SK-MEL-5 (cell line): Measurements from ENCODE around the gene NLGN4X. TPM values are rescaled to one million over a fixed set of nuclear protein-coding genes. Genes with fewer than 3 reads are reported as not detected.
"Not testable (repeated sequence)": the region's sequence is repeated elsewhere in the genome, so short reads cannot be mapped to it uniquely, and the experiment has no call there.

ENCODE experiments used
- DNase-seq: peaks from one replicate; pipeline ENCODE4 v3.0.0-alpha.2; 2016; ENCODE audit warnings: low read depth, low spot score
- in situ Hi-C: cut with HindIII; loops from 2 replicates; pipeline ENCODE4 v1.10.0; 2016; ENCODE audit warnings: low sequenced_read_pairs, high pct_unique_total_duplicates, low pct_unique_long_range_greater_than_20kb
- total RNA-seq: library from RNA; depleted of rRNA; stranded (reverse); fragments of >200 nt; shearing (Covaris generic); gene quantifications from 2 replicates; pipeline ENCODE4 v1.2.3, GENCODE V29; 2014

The NLGN4X gene
- total RNA-seq, 1 experiment from 2014 or later: 0.87 TPM

DNA sequence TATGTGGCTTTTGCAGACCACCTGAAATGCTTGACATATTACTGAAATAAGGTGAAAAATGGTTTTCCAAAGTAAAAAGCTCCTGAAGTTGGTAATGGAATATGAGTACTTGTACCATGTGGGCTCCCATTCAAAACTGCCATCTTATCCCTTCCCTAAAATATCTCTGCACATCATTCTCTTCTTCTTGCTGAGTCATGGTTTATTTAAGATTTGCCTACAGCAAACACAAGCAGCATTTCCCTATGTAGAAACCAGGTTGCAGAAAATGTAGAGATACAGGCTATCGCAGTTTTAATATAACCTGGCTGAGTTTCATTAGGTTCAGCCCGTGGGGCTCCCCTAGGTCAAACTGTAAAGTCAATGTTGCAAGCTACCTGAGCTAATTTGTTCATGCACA lies 270.1 kb downstream of the NLGN4X start:
- in situ Hi-C loops: no loop called here
- no peak for DNase-seq

DNA sequence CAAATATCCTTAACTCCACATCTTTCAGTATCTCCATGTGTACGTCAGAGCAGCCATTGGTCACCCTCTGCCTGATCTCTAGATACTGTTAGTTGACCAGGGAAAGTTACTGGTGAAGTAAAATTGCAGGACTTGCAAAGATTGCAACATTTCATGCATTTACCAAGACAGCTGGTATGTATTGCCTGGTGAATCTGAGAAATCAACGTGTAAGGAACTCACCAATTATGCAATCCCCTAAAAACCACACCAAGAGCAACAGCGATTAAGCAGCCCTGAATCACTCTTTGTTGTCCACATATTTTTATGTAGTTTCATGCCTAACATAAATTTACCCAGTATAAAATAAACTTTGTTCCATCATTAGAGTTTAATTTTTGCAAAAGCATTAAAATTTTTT lies 271.2 kb downstream of the NLGN4X start:
- in situ Hi-C loops: no loop called here
- no peak for DNase-seq

DNA sequence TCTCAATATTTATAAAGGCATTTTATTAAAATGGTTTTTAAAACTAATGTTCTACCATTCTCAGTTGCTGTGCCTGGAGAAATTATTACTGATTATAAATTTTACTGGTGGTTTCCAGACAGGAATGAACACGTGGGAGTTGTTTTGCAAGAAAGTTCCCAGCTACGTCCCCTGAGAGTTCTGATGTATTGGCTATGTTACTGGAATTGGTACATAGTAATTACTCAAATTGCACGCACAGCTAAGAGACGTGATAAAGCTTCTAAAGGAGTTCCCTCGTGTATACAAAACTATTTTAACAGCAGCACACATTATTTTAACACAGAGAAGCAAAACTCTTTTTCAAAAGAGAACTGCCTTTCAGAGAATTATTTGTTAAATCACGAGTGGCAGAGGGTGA lies 292.2 kb downstream of the NLGN4X start:
- no peak for DNase-seq
- in situ Hi-C loops: no loop called here

DNA sequence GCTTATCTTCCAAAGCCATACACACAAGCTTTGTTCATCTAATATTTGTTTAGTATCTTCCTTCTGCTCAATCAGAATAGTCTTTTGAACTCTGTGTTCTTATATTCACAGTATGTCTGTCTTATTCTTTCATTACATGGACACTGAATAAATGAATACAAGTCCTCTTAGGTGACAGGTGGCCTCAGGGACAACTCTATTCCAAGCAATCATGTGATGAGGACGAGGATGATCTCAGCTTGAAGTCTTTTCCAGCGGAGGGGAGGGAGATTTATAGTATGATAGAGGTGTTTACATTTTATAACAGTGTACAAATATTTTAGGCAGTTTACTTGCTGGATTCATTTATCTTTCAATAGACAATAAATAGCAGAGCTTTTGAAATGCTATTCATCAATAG lies 300.4 kb downstream of the NLGN4X start:
- no peak for DNase-seq
- in situ Hi-C loops: no loop called here

DNA sequence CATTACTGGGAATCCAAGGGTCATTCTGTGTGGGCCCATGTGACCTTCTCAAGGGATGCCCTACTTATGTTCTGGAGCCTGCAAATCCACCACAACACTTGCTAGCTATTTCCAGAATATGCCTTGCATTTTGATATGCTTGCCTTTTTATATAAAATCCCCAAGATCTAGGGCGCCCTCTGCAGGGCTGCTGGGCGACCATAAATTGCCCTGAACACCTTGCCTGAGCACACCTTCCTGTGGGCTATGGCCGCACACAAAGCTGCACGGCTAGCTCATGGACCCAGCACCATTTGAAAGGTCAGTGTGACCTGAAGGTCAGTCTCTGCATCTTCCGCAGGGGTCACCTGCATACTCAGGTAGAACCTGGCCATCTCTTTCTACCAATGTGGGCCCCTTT lies 311.7 kb downstream of the NLGN4X start:
- DNase-seq: peak; percentile 25
- in situ Hi-C loops: no loop called here

DNA sequence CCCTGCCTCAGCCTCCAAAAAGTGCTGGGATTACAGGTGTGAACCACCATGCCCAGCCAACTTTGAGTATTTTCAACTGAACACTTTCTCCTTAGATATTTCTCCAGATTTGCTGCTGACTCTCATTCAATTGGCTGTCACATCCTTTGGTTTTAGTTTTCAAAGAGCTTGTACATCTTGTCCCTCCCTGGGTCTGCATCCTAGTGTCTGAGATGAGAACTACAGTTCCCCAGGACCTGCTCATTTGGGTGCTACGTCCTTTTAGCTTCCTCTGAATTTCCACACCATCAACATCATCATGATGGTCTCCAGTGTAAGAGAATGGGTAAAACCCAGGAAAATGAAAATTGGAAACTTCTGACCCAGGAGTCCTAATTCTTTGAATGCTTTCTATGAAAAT lies 312.9 kb downstream of the NLGN4X start:
- in situ Hi-C loops: no loop called here
- DNase-seq: peak; percentile 6

DNA sequence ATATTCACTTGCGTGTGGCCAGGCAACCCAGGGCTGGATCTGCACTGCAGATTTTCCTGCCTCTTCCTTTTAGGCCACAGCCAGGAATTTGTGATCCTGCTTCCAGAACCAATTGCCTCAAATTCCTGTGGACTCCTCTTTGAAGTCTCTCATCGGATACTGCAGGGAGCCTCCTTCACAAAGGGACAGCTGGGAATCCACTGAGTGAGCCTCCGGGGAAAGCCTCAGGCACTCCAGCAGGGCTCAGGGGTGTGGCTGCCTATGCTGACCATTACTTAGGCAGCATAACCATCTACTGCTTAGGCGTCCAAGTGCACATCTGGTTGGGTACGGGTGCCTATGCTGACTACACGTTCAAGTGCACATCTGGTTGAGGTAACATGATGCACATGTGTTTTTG lies 321.5 kb downstream of the NLGN4X start:
- in situ Hi-C loops: no loop called here
- DNase-seq: no peak

DNA sequence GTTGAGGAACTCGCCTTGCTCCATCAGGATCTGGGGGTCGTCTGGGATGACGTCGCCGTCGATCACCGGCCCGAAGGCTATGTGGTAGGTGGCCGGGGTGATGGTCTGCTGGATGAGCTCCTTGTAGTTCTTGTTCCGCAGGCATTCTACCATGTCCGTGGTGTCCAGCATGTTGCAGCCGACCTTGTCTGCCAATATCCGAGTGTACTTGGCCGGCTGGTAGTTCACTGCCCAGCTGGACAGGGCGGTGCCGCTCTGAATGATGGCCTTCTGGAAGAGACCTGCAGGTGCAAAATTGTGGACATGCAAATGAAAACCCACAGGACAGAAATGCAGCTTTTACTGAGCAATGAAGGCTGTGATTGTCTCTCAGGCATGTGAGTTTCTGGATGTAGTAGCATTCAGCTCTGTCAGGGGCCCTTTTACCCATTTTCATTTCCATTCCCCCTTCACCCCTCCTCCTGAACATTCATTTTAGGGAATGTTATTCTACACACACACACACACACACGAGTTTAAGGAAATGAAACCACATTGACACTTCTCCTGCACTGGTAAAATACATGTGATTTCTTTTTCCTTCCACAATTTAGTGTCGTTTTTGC lies 325.0 kb downstream of the NLGN4X start:
- DNase-seq, in situ Hi-C loops: not testable (repeated sequence)

DNA sequence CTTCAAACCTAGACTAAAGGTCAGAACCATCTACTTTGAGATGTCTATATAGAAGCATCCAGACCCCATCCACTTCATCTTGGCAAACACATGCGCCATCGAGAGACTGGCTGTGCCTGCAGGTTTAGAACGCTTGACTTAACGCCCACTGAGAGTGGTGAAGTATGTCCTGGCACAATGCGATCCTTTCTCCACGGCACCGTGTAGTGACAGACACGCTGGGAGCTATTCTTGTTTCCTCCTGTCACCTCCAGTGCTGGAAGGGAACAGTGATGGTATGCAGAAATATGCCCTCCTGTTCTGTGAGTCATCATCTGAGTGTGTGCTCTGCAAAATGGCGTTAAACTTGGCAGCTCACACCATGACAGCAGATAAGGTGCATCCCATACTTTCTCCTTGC lies 330.2 kb downstream of the NLGN4X start:
- in situ Hi-C loops: no loop called here
- DNase-seq: no peak

DNA sequence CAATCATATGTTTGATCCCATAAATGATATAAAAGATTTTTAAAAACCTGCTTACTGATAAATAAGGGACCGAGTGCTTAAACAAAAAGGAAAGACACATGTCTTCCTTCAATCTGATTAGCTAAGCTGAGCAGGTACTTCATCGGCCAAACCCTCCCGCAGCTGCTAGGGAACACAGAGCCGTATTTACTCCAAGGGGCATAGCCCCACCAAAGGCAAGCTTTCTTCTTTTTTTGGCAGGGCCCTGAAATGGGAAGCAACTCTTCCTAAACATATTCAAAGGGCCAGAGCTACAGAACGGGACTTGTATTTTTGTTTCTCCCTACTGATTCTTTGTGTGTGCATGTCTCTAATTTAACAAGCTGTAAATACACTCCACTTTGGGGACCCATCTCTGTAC lies 337.3 kb downstream of the NLGN4X start:
- no peak for DNase-seq
- in situ Hi-C loops: no loop called here

DNA sequence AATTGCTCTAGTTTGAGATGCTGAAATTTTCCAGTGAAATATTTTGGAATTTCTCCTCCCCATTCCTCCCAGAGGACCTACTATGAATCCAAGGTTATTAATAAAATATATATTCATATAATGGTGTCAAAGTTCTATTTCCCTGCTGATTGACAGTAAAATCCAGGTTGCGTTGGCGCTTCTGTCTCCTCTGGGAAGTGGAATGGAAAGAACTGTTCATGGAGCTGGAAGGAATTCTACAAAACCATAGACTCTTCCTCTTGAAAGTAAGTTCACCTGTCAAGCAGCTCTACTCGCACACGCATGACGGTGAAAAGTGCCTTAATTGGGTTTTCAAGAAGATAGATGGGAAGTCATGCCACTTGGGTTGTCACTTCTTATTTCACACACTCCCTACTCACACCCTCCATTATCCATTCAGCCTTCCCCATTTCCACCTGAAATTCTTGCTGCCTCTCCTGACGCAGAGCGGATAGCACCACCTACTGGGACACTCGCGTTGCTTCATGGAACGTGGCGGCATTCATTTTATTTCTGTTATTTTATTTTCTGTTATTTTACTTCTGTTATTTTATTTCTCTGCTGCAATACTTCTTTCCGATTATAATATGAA lies 351.6 kb downstream of the NLGN4X start:
- in situ Hi-C loops: no loop called here
- peak; percentile 43 for DNase-seq

DNA sequence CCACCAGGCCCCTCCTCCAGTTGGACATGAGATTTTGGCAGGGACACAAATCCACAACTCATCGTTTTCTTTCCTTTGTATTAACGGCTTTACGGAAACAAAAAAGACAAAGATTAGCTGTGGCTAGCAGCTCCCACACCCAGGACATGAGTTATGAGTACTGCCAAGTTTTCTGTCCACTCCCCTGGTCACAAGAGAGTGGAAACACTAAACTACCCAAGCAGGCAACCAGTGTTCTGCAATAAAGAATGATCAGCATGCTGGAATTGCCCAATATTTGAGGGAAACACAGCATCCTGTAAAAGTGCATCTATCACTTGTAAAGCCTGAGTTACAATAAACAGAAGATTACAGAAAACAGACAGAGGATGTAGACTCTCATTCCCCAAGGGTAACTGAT lies 358.4 kb downstream of the NLGN4X start:
- DNase-seq: no peak
- in situ Hi-C loops: no loop called here

DNA sequence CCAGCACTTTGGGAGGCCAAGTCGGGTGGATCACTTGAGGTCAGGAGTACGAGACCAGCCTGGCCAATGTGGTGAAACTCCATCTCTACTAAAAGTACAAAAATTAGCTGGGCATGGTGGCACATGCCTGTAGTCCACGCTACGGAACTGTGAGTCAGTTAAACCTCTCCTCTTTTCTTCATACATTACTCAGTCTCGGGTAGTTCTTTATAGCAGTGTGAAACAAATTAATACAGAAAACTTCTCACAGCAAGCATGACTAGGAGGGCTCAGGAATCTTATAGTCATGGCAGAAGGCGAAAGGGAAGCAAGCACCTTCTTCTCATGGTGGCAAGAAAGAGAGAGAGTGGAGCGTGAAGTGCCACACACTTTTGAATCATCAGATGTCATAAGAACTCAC lies 358.9 kb downstream of the NLGN4X start:
- in situ Hi-C loops: no loop called here
- no peak for DNase-seq

DNA sequence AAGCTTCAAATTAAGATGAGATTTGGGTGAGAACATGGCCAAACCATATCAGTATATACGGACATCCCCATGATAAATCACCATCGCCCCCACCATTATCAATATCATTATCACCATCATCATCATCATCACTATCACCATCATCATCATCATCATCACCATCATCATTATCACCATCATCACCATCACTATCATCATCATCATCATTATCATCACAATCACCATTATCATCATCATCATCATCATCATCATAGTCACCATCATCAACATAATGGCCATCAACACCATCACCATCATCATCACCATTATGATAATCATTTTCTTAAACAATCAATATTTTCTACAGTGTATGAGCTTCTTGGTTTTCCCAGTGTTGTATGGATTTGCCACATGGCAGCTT lies 360.9 kb downstream of the NLGN4X start:
- in situ Hi-C loops: no loop called here
- no peak for DNase-seq

DNA sequence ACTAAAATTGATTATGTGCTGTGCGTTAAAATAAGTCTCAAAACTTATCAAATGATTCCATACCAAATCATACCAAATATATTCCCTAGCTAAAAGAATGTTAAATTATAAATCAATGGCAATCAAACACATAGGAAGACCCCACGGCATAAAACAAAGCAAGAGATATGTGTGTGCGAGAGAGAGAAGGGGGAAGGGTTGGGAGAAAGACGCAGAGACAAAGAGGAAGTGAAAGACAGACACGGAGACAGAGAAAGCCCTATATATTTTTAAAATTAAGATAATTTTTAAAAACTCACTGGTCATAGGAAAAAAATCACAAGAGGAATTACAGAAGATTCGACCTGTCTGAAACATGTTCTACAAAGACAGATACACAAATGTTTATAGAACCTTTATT lies 371.4 kb downstream of the NLGN4X start:
- in situ Hi-C loops: no loop called here
- no peak for DNase-seq

DNA sequence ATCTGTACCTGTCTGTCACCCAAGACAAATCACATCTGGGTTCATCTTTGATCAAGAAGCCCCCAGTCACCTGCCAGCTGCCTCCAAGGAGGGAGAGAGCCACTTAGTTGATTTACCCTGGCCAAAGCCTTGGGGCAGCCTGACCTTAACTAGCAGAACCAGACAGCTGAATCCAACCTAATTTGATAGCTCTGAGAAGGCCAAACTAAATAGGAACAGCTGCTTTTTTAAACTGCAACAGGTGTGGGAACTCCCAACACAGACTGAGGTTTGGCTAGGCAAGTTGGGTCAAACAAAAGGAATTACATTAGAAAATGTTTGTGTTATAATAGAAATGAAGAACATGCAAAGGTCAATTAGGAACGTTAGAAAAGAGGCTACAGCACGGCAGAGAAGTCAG lies 375.7 kb downstream of the NLGN4X start:
- DNase-seq: no peak
- in situ Hi-C loops: no loop called here

DNA sequence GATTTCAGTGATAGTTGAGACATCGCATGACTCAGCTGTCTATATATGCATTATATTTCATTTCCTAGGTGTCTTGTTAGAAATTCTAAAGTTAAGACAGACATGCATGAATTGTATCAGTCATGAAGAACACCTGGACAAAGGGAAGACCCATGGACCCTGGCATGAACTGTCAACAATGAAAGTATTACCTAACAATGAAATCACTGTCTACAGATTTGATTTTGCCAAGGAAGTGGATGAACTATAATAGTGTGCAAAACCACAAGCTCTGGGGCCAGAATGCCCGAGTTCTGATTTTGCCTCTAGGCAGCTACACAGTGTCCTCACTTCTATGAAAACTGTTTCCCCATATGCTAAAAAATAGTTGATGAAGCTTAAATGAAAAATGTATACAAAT lies 386.1 kb downstream of the NLGN4X start:
- DNase-seq: no peak
- in situ Hi-C loops: no loop called here
